ENCODE measurements around the gene SERPINB3. TPM values are rescaled to one million over a fixed set of nuclear protein-coding genes. Genes with fewer than 3 reads are reported as not detected.

The SERPINB3 gene
- total and polyA plus RNA-seq, 11 donors, result 0.07 to 0.16 TPM; not detected in 9

GRCh38 chr18:63686871-63687270 is 25.2 kb upstream of the SERPINB3 start:
- ATAC-seq, result no peak
- TF ChIP-seq CTCF (IDR thresholded peaks at IDR 0.05) (no peak), POLR2A (IDR thresholded peaks at IDR 0.05) (no peak)
- no peak overlapping the region for H3K27ac ChIP-seq
- WGBS, 4 donors, result 40 to 44% (median 43%) methylated on average over 2 of the region's 2 CpGs
- no peak overlapping the region for H3K4me3 ChIP-seq
- no peaks in the 10 kb centered on the region for H3K36me3 ChIP-seq
- intact Hi-C loops (cut with DNase I), result no loop called here
- DNase-seq, result no peak
- no peaks in the 10 kb centered on the region for H3K27me3 ChIP-seq
- H3K9me3 ChIP-seq, result peaks cover 0 to 10% (median 0%) of the 10 kb centered on the region in 12 donors
- no peaks in the 10 kb centered on the region for H3K4me1 ChIP-seq

GRCh38 chr18:63684718-63685117 is 23.0 kb upstream of the SERPINB3 start:
- H3K9me3 ChIP-seq, result no peaks in the 10 kb centered on the region
- no peak overlapping the region for H3K4me3 ChIP-seq
- DNase-seq, result no peak
- H3K36me3 ChIP-seq, result no peaks in the 10 kb centered on the region
- no peaks in the 10 kb centered on the region for H3K27me3 ChIP-seq
- H3K4me1 ChIP-seq, result no peaks in the 10 kb centered on the region
- intact Hi-C loops (cut with DNase I), result no loop called here
- WGBS, 4 donors, result 90 to 95% (median 92%) methylated on average over 3 of the region's 3 CpGs
- ATAC-seq, result no peak
- no peak overlapping the region for H3K27ac ChIP-seq
- TF ChIP-seq CTCF (IDR thresholded peaks at IDR 0.05) (no peak), POLR2A (IDR thresholded peaks at IDR 0.05) (no peak)

- no peak overlapping the region for H3K4me3 ChIP-seq
- no peak for TF ChIP-seq CTCF (IDR thresholded peaks at IDR 0.05)
- no peak for TF ChIP-seq POLR2A (IDR thresholded peaks at IDR 0.05)
- H3K9me3 ChIP-seq, result no peaks in the 10 kb centered on the region
- H3K36me3 ChIP-seq, result no peaks in the 10 kb centered on the region
- H3K4me1 ChIP-seq, result no peaks in the 10 kb centered on the region
- WGBS, 4 donors, result 62 to 72% (median 67%) methylated on average over 5 of the region's 5 CpGs
- no peak overlapping the region for H3K27ac ChIP-seq
- DNase-seq (no peak), ATAC-seq (no peak)
- intact Hi-C loops (cut with DNase I), result no loop called here
- no peaks in the 10 kb centered on the region for H3K27me3 ChIP-seq
Measured at GRCh38 chr18:63683890-63684289, 22.2 kb upstream of the SERPINB3 start.

- ATAC-seq (peak in 2 of 4 donors; percentile 57 to 76), DNase-seq (no peak)
- Histone ChIP-seq H3K9me3 (no peaks in the 10 kb centered on the region), H3K27ac (no peak overlapping the region), H3K27me3 (no peaks in the 10 kb centered on the region), H3K4me3 (no peak overlapping the region), H3K4me1 (no peaks in the 10 kb centered on the region), H3K36me3 (no peaks in the 10 kb centered on the region)
- 31 to 55% (median 38%) methylated on average over 2 of the region's 2 CpGs for WGBS, 4 donors
- intact Hi-C loops (cut with DNase I), result no loop called here
- TF ChIP-seq POLR2A (IDR thresholded peaks at IDR 0.05) (no peak), CTCF (IDR thresholded peaks at IDR 0.05) (no peak)
Measured at GRCh38 chr18:63683152-63683551, 21.5 kb upstream of the SERPINB3 start.
